Activated CD4-positive, alpha-beta T cell treated with anti-CD3 and anti-CD28 coated beads, Interleukin-2, amount 50 U/mL, for 4 hours (primary cell): ENCODE data around the gene DEFB129.
"Not testable (repeated sequence)": the region's sequence is repeated elsewhere in the genome, so short reads cannot be mapped to it uniquely, and the experiment has no call there.

ENCODE experiments used
- DNase-seq, 2 experiments: peaks; one replicate each; pipeline ENCODE4 v3.0.0-alpha.2; 2020

The DEFB129 gene

GRCh38 chr20:226958-227357 is at the start of gene DEFB129:
TSS of gene DEFB129 (plus strand) at chr20:227258. CDS start at chr20:227289, 31 bp downstream.
- DNase-seq, result no peak

GRCh38 chr20:184288-184687 is 42.8 kb upstream of the DEFB129 start:
- DNase-seq, result no peak

- no peak for DNase-seq
Observed at GRCh38 chr20:187733-188132, 39.3 kb upstream of the DEFB129 start.

- no peak for DNase-seq
Observed at GRCh38 chr20:189611-190010, 37.4 kb upstream of the DEFB129 start, which contains the start of gene DEFB128. TSS of gene DEFB128 (minus strand) at chr20:189711. CDS start at chr20:189623, 88 bp downstream.

GRCh38 chr20:198225-198624 is 28.8 kb upstream of the DEFB129 start:
- DNase-seq, result no peak

GRCh38 chr20:199996-200395 is 27.1 kb upstream of the DEFB129 start:
- DNase-seq, result no peak

GRCh38 chr20:203630-204029 is 23.4 kb upstream of the DEFB129 start:
- not testable (repeated sequence) for DNase-seq

GRCh38 chr20:208942-209566 is 18.0 kb upstream of the DEFB129 start:
- DNase-seq, result no peak

GRCh38 chr20:210809-211502 is 16.1 kb upstream of the DEFB129 start:
- no peak for DNase-seq

GRCh38 chr20:214383-214782 is 12.7 kb upstream of the DEFB129 start:
- no peak for DNase-seq

- no peak for DNase-seq
Observed at GRCh38 chr20:215796-216195, 11.3 kb upstream of the DEFB129 start.

- DNase-seq, result no peak
Observed at GRCh38 chr20:217266-217665, 9.8 kb upstream of the DEFB129 start.

- no peak for DNase-seq
Observed at GRCh38 chr20:219290-220115, 7.6 kb upstream of the DEFB129 start.

GRCh38 chr20:221258-221830 is 5.7 kb upstream of the DEFB129 start:
- DNase-seq, result no peak

- not testable (repeated sequence) for DNase-seq
Observed at GRCh38 chr20:225879-226278, 1.2 kb upstream of the DEFB129 start.

- DNase-seq, result no peak
Observed at GRCh38 chr20:227439-228105, 514 bp downstream of the DEFB129 start.

- no peak for DNase-seq
Observed at GRCh38 chr20:235891-236290, 8.8 kb downstream of the DEFB129 start.

- DNase-seq, result no peak
Observed at GRCh38 chr20:237489-237888, 10.4 kb downstream of the DEFB129 start.

- DNase-seq, result no peak
Observed at GRCh38 chr20:237929-238328, 10.9 kb downstream of the DEFB129 start.

- no peak for DNase-seq
Observed at GRCh38 chr20:242905-243304, 15.8 kb downstream of the DEFB129 start.

- no peak for DNase-seq
Observed at GRCh38 chr20:251354-251753, 24.3 kb downstream of the DEFB129 start.

- no peak for DNase-seq
Observed at GRCh38 chr20:252801-253200, 25.7 kb downstream of the DEFB129 start.

GRCh38 chr20:253447-253846 is 26.4 kb downstream of the DEFB129 start:
- not testable (repeated sequence) for DNase-seq
